Vagina (tissue), 2 donors: Measurements from ENCODE around the gene SYT12. TPM values are rescaled to one million over a fixed set of nuclear protein-coding genes. Genes with fewer than 3 reads are reported as not detected.

Source experiments
- DNase-seq, 2 donors: peaks; one replicate each; pipeline ENCODE4 v3.0.0-alpha.2; 2017; ENCODE audit errors: extremely low spot score in 2 of 2
- H3K27ac ChIP-seq: fragments of 200-600 bp; sonication (generic); one replicate; pipeline ENCODE4 v1.5.1; 2019
- H3K27me3 ChIP-seq: fragments of 200-600 bp; sonication (generic); one replicate; pipeline ENCODE4 v1.5.1; 2019
- H3K36me3 ChIP-seq, 2 donors: fragments of 200-600 bp; sonication (generic); one replicate each; pipeline ENCODE4 v1.5.1; 2017 to 2019
- H3K4me1 ChIP-seq: fragments of 200-600 bp; sonication (generic); one replicate; pipeline ENCODE4 v1.5.1; 2019
- H3K4me3 ChIP-seq, 2 donors: fragments of 200-600 bp; sonication (generic); 1 replicate in 1 of 2; 2 replicates in 1 of 2; pipeline ENCODE4 v1.5.1; 2016 to 2019
- H3K9me3 ChIP-seq: fragments of 200-600 bp; sonication (generic); one replicate; pipeline ENCODE4 v1.5.1; 2019
- POLR2A ChIP-seq, 2 donors: fragments of 450-650 bp; IDR thresholded peaks; one replicate each; pipeline ENCODE4 v1.6.1; 2017; ENCODE audit warnings: antibody characterized with exemption in 2 of 2, mild to moderate bottlenecking in 2 of 2, moderate library complexity in 2 of 2
- POLR2AphosphoS5 ChIP-seq, 2 donors: sonication (generic); formaldehyde crosslinking; IDR thresholded peaks; one replicate each; pipeline ENCODE4 v1.9.0; 2017; ENCODE audit warnings: antibody characterized with exemption in 2 of 2, mild to moderate bottlenecking in 2 of 2, low read depth in 1 of 2; ENCODE audit not compliant: insufficient read depth in 1 of 2
- intact Hi-C: fragments of 100-400 bp; cut with DNase I; formaldehyde crosslinking; loops from one replicate; pipeline ENCODE4 v1.15.1; 2023
- total RNA-seq: library from RNA; depleted of rRNA; stranded (reverse); fragments of >200 nt; gene quantifications from one replicate; pipeline ENCODE4 v1.2.3, GENCODE V29; 2016
- TF ChIP-seq, protein P1 (sequence below), 3 experiments: fragments of 450-650 bp in 2 of 3; fragments of 200-600 bp in 1 of 3; sonication (generic) in 1 of 3; IDR thresholded peaks; one replicate each; pipeline ENCODE4 v1.5.1; 2017 to 2019; ENCODE audit warnings: antibody characterized with exemption in 3 of 3, mild to moderate bottlenecking in 2 of 3, moderate library complexity in 2 of 3

Gene SYT12
- total RNA-seq, 1 donor from 2014 or later, result 0.49 TPM

GRCh38 chr11:67007126-67007525 lies 15.8 kb upstream of the SYT12 start:
- Histone ChIP-seq H3K9me3 (no peaks in the 10 kb centered on the region), H3K27ac (no peak overlapping the region), H3K4me3 (no peak overlapping the region), H3K4me1 (no peaks in the 10 kb centered on the region), H3K27me3 (no peaks in the 10 kb centered on the region), H3K36me3 (no peaks in the 10 kb centered on the region)
- DNase-seq, result no peak
- intact Hi-C loops, result no loop called here
- TF ChIP-seq, protein P1, sequence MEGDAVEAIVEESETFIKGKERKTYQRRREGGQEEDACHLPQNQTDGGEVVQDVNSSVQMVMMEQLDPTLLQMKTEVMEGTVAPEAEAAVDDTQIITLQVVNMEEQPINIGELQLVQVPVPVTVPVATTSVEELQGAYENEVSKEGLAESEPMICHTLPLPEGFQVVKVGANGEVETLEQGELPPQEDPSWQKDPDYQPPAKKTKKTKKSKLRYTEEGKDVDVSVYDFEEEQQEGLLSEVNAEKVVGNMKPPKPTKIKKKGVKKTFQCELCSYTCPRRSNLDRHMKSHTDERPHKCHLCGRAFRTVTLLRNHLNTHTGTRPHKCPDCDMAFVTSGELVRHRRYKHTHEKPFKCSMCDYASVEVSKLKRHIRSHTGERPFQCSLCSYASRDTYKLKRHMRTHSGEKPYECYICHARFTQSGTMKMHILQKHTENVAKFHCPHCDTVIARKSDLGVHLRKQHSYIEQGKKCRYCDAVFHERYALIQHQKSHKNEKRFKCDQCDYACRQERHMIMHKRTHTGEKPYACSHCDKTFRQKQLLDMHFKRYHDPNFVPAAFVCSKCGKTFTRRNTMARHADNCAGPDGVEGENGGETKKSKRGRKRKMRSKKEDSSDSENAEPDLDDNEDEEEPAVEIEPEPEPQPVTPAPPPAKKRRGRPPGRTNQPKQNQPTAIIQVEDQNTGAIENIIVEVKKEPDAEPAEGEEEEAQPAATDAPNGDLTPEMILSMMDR (IDR thresholded peaks at IDR 0.05), result no peak
- TF ChIP-seq POLR2A (IDR thresholded peaks at IDR 0.05) (no peak), POLR2AphosphoS5 (IDR thresholded peaks at IDR 0.05; ENCODE audit: insufficient read depth in 1 of 2, low read depth in 1 of 2) (no peak)

DNA sequence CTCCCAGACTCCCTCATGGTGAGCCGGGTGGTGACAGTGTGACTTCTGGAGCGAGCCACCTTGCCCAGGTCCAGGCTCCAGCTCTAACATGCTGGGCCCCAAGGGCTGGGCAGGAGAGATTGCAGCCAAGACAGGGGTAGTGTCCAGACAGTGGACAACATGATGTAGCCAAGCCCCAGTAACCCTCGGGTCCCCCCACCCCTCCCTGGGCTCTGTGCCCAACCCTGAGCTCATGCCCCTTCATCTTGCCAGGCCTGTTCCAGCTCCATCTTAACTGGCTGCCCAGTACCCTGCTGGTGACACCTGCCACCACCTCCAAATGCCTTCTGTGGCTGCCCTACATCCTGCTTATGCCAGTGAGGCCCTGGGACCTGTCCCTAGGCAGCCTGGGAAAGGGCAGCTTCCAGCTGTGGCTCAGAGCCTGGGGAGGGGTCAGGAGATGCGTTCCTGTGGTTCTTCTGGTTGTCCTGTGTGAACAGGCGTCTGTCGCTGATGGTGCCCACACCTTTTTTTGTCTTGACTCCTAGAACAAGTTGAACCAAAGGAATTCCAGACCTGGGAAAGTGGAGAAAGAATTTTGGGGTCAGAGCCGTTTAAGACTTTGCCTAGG lies 12.5 kb upstream of the SYT12 start:
- no peak overlapping the region for H3K27ac ChIP-seq
- intact Hi-C loops, result no loop called here
- no peaks in the 10 kb centered on the region for H3K27me3 ChIP-seq
- TF ChIP-seq POLR2A (IDR thresholded peaks at IDR 0.05), result no peak
- TF ChIP-seq POLR2AphosphoS5 (IDR thresholded peaks at IDR 0.05; ENCODE audit: insufficient read depth in 1 of 2, low read depth in 1 of 2), result no peak
- TF ChIP-seq, protein P1 (IDR thresholded peaks at IDR 0.05), result no peak
- H3K4me1 ChIP-seq, result no peaks in the 10 kb centered on the region
- H3K9me3 ChIP-seq, result no peaks in the 10 kb centered on the region
- H3K36me3 ChIP-seq, result no peaks in the 10 kb centered on the region
- DNase-seq, result no peak
- no peak overlapping the region for H3K4me3 ChIP-seq

GRCh38 chr11:67013511-67014045 lies 9.4 kb upstream of the SYT12 start:
- Histone ChIP-seq H3K9me3 (no peaks in the 10 kb centered on the region), H3K36me3 (no peaks in the 10 kb centered on the region), H3K4me1 (no peaks in the 10 kb centered on the region), H3K4me3 (no peak overlapping the region), H3K27me3 (no peaks in the 10 kb centered on the region), H3K27ac (no peak overlapping the region)
- TF ChIP-seq POLR2AphosphoS5 (IDR thresholded peaks at IDR 0.05; ENCODE audit: insufficient read depth in 1 of 2, low read depth in 1 of 2) (no peak), POLR2A (IDR thresholded peaks at IDR 0.05) (no peak)
- TF ChIP-seq, protein P1 (IDR thresholded peaks at IDR 0.05), result no peak
- intact Hi-C loops, result no loop called here
- no peak for DNase-seq

DNA sequence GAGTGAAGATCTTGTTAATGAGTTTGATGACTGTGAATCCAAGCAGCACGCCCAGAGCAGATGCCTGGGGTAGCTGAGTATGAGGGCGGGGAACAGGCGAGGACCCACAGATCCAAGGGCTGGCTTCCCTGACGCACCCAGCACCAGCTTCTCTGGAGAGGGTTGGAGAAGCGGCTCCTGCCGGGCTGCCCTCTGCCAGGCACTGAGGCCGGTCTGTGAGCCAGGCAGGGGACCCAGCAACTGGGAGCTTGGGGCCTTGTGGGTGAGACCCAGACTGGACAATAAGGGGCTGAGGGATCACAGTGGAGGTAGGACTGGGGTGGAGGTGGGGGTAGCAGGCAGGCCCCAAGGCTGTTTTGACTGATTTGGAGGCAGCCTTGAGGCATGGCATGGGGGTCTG lies 8.6 kb upstream of the SYT12 start:
- no peaks in the 10 kb centered on the region for H3K4me1 ChIP-seq
- DNase-seq, result no peak
- H3K36me3 ChIP-seq, result no peaks in the 10 kb centered on the region
- intact Hi-C loops, result no loop called here
- H3K9me3 ChIP-seq, result no peaks in the 10 kb centered on the region
- no peak overlapping the region for H3K4me3 ChIP-seq
- H3K27me3 ChIP-seq, result no peaks in the 10 kb centered on the region
- TF ChIP-seq, protein P1 (IDR thresholded peaks at IDR 0.05), result no peak
- TF ChIP-seq POLR2A (IDR thresholded peaks at IDR 0.05), result no peak
- TF ChIP-seq POLR2AphosphoS5 (IDR thresholded peaks at IDR 0.05; ENCODE audit: insufficient read depth in 1 of 2, low read depth in 1 of 2), result no peak
- H3K27ac ChIP-seq, result no peak overlapping the region

- Histone ChIP-seq H3K27ac (no peak overlapping the region), H3K27me3 (no peaks in the 10 kb centered on the region), H3K4me1 (no peaks in the 10 kb centered on the region), H3K4me3 (no peak overlapping the region), H3K9me3 (no peaks in the 10 kb centered on the region), H3K36me3 (no peaks in the 10 kb centered on the region)
- no peak for DNase-seq
- intact Hi-C loops, result no loop called here
- TF ChIP-seq POLR2A (IDR thresholded peaks at IDR 0.05) (no peak), POLR2AphosphoS5 (IDR thresholded peaks at IDR 0.05; ENCODE audit: insufficient read depth in 1 of 2, low read depth in 1 of 2) (no peak)
- TF ChIP-seq, protein P1 (IDR thresholded peaks at IDR 0.05), result no peak
Observed at GRCh38 chr11:67015048-67015447, 7.9 kb upstream of the SYT12 start.
